ENCODE results near the gene KIAA1614.

KIAA1614 gene, protein sequence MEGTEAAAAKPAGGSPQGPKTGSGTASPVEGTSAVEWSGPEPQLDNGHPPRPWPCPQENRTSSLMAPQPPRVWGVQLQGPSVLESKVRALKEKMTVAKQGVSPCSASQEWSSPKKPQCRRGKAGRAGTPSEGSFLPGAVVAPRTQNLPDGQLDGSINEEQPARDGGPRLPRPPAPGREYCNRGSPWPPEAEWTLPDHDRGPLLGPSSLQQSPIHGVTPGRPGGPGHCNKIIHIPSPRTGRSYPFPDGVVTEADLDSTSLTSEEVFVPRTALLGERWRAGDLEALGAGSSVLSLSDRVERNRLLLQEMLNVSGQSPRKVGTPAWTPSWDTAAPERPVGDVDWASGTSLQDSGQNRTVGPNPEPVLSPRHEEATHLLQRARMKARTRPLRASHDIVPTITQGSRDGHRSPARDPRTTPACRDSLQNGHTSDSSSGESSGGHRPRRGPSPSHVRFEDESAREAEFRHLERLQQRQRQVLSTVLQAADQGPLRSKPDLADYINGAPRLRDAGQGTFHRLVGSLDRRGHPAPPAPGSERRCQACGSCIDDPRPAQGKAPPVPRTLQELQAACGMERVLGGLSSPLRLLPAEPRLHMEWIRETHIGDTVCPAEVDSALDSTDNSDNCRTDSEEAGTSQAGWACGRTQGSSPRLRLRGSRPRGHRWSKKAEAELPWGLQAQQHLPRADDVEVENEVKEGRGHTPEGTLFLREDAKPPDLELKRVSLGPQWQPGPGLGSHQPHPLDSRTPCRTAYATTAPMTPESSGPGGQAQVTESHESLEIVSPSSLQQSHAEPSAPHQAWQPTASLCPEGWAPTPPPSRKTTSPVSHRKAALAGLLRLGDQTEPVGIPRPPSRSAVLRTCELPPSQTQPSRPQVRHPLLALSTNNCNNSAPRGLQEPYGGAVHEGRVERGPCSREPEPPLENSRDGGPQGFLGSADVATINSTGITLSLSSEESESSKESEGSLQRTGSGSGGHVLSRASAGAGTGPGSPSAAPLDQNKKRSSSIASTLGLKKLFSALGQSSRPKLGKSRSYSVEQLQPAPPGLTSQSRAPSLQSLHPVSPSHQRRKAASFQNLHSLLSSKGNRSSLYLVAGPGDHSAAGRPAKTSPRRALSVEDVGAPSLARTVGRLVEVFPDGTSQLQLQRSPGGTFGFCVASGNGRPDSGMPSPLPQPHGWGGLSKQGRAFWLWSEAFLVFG

DNA sequence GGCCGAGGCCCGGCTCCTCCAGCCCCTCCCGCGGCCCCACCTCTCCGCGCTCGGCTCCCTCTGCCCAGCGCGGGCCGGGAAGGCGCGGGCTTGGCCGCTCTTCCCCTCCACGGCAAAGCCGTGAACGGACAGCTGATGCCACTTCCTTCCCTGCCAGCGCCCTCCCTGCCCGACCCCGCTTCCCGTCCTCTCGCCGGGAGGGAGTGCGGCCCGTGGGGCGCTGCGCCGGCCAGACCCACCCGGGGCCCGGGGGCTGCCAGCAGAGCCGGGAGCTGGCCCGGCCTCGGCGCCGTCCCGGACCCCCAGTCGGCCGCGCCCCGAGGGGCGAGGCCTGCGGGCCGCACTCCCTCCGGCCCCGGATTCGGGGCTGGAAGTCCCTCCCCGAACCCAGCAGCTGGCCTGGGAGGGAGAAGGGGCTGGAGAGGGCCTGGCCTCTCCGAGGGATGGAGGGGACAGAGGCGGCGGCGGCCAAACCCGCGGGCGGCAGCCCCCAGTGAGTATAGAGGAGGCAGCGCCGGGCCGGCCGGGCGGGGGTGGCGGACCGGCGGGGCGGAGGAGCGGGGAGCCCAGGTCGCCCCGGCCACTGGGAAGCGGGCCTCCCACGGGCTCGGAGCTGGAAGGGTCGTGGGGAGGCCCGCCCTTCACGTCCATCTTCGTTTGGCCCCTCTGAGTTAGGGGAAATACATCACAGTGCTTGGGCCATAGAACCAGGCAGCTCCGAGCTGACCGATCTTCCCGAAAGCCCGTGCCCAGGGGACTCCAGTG is at the start of gene KIAA1614:
Gene KIAA1614 (plus strand): TSS at position 97 of the 765 bp plus-strand sequence. CDS start 347 bp downstream, at position 444.
- no peak for DNase-seq (ENCODE audit: low read depth in 2 of 2)

DNA sequence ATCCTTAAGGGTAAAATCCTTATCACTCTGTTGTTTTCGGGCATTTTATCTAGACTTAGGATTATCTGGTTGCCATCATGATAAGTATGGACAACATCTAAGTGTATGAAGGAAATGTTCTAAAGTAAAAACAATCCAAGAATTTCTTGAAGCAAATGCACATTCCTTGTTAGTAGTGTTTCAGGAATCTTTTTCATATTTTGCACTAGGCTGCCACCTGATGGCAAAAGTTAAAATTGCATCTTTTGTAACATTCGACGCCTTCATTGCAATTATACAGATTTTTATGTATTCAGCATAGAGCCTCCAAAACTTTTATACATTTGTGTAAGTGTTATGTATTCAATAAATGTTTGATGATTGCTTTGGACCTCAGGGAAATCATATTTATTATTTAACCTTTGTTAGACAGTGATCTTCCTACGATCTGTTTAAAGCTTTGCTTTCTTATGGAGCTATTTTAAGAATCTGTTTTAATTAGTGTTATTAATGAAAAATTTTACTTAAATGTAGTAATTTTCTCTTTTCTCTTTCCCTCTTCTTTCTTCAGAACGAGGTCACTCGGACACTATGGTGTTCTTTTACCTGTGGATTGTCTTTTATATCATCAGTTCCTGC is 49.4 kb upstream of the KIAA1614 start:
- DNase-seq (ENCODE audit: low read depth in 2 of 2) = no peak

DNA sequence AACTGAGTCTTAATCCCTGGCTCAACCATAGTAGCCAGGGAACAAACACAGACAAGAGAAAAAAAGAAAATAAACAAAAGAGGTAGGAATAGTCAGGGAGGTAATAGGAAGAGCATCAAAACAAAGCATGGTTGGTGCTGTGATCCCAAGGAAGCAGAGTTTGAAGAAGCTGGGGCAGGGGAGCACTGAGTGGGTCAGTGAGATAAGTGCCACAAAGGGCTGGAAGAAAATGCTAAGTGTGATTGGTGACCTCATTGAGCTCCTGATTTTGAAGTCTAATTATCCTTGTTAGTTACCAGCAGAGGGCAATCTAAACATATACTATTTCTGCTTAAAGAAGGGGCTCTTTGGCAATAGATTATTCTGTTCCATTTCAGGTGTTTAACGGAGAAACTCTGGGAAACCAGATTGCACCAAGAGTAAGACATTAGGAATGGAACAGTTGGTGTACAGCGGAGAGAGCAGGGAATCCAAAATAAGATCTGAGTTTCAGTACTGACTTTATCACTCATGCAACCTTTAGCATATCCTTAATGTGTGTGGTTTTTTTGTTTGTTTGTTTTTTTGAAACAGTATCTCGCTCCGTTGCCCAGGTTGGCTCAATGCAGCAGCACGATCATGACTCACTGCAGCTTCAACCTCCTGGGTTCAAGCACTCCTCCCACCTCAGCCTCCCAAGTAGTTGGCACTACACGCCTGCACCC is 30.7 kb upstream of the KIAA1614 start:
- no peak for DNase-seq (ENCODE audit: low read depth in 2 of 2)

DNA sequence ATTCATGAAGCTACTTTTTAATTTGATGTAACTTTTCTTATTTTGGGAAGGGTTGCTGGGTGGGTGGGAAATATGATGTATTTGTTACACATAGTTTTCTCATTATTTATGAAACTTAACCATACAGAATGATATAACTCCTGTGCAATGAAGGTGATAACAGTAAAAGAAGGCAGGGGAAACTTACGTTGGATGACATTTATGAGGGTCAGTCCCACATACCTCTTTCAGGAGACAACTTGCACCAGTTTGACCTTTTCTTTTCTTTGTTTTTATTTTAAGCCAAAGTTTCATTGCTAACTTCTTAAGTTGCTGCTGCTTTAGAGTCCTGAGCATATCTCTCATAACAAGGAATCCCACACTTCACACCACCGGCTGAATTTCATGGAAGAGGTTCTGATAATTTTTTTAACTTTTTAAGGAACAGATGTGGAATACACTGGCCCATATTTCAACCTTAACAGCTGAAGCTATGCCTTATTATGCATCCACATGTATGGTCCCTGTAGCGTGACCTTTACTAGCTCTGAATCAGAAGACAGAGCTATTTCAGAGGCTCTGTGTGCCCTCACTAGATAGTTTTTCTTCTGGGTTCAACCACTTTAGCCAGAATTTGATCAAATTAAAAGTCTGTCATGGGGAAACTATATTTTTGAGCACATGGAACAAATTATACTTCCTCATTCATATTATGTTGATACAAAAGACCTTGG is 28.0 kb upstream of the KIAA1614 start:
- no peak for DNase-seq (ENCODE audit: low read depth in 2 of 2)

DNA sequence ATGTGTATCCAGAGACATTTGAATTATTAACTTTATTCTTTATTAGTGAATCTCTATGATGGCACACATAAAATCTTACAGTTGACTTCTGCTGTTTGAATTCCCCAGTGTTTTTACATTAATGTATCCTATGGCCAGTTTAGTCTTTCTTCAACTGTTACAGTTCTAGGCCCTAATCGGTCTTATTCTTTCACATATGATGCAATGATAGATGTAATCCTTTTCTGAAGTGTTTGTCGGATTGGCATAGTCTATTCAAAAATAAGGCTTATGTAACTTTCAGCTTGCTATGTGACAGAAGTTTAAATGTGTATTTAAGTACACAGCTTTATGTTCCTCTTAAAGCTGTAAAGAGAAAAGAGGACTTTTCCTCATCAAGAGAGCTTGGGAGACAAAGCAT is 26.4 kb upstream of the KIAA1614 start:
- no peak for DNase-seq (ENCODE audit: low read depth in 2 of 2)

DNA sequence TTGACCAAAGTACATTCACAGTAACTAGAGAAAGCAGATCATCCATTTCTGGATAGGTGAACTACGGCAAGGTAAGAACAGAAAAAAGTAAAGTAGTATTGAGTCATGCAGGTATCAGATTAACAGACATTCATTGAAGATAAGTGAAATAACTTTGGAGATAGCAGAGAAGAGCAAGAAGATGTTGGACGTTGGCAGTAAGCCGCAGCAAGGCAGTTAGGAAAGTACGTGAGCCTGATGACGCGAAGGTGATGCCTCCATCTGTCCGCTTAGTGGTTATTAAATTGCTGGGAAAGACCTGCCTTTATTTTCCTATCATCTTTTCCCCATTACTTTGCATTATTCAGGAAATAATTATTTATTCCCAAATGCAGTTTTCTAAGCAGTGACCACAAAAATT is 24.9 kb upstream of the KIAA1614 start:
- DNase-seq (ENCODE audit: low read depth in 2 of 2) = no peak

DNA sequence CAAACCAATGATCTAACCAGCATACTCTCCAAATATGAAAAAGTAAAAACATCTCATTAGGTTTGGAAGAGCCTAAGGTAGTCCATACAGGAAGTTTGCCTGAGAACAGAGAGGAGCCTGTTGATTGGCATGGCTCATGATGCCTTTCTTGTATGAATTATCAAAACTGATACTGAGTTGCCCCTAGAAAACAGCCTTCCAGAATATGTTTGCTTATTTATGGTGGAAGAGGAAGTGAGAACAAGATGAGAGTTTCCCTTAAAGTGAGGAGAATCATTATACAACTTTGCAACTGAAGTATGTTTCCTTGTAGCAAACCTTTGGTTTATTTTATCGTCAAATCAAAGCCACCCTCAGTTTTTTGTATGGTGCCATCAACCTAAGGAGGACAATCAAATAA is 23.8 kb upstream of the KIAA1614 start:
- DNase-seq (ENCODE audit: low read depth in 2 of 2) = no peak

DNA sequence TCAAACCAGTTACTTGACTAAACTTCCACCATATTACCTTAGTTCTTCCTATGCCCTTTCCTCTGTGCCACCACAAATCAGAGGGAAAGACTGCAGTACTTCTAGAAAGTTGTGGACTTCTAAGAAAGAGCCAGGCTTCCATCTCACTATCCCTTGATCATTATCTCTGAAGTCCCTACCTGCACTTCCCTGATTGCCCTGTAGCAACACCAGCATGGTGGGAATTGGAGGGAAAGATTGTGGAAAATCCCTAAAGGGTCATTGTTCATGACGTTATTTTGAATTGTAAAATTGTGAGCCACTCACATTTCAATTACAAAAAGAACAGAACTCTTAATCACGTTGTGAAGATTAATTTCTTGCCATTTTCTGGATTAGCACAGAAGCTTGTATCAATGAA is 23.4 kb upstream of the KIAA1614 start:
- DNase-seq (ENCODE audit: low read depth in 2 of 2) = no peak

DNA sequence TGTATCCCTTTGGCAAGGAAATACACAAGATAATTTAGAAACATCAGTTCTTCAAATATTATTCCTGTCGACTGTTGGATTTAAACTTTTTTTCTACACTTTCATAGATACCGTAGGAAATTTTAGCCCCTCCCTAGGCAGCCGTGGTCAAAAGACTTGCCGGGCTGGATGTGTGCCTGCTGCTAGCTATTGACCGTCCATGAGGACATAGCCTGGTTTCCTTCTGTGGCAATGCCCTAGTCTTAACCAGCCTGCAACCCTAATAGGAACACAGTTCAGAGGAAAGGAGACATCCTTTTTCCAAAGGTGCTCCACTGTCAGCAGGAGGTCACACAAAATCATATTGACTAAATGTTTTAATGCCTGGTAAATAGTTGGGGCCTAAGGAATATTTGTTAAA is 20.4 kb upstream of the KIAA1614 start:
- no peak for DNase-seq (ENCODE audit: low read depth in 2 of 2)

DNA sequence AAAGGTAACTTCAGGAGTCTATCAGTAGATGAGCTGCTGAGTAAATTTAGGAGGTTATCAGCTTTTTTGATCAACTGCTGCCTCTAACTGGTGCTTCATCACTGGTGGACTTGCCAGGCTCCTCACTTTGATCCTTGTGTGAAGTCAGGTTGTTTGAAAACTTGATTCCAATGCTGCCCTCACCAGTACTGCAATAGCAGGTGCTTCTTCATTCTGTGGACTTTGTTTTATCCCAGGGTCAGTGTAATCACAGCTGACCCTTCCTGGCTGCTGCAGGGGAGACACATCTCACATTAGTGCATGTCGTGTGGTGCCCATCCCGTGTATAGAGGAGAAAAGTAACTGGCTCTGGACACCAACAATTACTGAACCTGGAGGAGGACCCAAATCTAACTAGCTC is 20.0 kb upstream of the KIAA1614 start:
- no peak for DNase-seq (ENCODE audit: low read depth in 2 of 2)

DNA sequence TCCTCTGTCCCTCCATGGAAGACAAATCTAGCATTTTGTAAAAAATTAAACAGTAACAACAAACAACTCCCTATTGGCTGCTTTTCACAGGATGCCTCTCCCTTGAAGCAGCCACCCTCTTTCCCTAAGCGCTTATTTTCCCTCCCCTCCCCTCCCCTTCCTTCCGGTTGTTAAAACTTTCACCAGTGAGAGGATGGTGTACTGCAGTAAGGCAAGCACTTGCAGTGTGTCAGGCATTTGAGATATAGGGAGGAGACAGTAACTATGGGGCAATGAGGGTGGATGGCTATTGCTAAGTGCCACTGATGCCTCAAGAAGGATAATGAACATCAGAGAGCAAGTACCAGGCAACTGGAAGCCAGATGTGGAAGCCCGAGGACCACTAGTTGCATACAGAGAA is 19.1 kb upstream of the KIAA1614 start:
- no peak for DNase-seq (ENCODE audit: low read depth in 2 of 2)

DNA sequence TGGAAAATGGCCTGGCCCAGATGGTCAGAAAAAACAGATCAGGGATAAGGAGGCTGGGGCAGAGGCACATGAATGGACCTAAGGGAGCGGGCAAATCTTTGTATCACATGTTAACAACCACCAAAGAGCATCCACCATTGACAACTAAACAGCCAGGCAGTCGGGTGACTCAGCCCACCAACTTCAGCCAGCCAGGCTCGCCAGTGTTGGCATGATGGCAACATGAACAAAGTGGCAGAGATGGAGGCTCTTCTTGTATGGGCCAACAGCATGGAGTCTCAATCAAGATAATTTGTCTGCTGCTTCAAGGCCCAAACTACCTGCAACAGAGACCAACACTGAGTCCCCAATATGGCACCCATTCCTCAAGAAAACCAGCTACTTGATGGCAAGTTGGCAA is 16.5 kb upstream of the KIAA1614 start:
- no peak for DNase-seq (ENCODE audit: low read depth in 2 of 2)

DNA sequence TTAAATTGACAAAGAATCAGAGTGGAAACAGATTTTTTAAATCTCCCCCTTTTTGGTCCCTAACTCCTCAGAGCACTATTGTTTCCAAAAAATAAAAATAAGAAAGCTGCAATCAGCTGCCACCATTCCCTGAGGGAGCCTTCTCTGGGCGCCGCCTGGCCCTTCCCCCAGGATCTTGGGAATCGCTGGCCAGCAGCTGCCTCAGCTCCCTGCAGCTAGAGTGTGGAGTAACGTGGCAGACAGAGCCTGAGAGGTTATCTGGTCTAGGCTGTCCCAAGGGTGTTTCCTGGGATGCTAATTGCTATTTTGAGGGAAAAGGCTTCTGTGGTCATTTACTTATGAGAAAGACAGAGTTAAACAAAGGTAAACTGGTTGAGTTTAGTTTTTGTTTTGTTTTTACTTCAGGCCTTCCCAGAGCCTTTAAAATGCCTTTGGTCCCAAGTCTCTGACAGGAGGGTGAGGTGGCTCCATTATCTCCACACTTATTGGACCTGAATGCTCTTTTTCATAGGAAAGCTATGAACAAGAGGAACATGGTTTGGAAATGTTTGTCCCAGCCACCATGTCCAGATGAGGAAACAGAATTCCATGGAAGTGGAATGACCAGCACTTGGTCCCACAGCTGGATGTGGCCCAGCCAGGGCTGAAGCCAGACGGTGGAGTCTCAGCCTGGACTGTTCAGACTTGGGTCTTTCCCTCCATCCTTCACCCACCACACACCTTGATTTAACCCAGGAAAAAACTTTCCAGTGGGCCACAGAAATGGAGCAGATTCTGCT is 14.1 kb upstream of the KIAA1614 start:
- DNase-seq (ENCODE audit: low read depth in 2 of 2) = no peak

DNA sequence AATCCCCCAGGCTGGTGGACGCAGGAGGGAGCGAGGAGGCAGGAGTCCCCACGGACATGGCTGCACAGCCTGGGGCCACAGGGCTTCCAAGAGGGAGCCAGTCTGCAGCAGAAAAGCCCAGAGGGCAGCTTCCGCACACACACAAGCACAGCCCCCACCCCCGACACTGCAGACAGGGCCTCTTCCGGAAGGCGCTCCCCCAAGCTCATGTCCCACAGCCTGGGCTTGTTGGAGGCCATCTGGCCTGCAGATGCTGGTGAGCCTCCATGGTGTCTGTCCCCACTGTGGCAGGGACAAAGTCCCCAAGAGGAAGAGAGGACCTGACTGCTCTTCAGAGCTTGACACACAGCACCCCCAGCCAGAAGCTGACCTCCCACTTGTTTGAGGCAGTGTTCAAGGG is 13.4 kb upstream of the KIAA1614 start:
- no peak for DNase-seq (ENCODE audit: low read depth in 2 of 2)

DNA sequence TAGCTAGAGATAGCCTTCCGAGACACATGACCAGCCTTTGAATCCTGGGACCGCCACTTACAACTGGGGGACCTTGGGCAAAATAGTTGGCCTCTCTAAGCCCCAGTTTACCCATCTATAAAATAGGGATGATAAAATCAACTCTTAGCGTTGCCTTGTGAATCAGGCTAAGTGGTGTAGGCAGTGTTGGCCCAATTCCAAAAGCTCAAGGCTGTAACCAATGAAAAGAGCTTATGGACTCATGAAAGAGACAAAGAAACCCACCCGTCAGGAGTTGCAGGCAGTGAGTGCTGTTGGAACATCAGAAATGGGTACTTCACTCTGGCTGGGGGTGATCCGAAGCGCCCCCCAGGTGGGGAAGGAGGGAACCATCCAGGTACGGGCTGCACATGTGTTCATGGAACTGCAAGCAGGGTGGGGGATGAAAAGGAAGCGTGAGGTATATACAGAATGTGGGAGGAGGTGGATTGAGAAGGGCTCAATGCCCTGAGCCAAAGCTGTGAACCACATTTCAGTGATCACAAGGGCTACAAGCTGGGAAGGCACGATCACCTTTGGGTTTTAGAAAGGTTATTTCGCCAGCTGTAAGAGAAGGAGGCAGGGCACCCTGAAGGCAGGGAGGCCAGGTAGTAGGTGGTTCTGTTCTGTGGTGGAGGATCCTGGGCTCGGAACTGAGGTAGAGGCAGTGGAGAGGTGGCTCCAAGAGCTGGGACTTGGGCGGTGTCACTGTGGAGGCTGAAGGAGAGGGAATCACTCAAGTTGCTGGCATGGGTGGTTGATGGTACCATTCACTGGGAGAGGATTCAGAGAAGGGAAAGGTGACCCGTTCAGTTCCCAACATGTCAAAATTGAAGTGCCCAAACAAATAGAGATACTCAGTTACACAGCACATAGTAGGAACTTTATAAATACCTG is 11.4 kb upstream of the KIAA1614 start:
- DNase-seq (ENCODE audit: low read depth in 2 of 2) = no peak

DNA sequence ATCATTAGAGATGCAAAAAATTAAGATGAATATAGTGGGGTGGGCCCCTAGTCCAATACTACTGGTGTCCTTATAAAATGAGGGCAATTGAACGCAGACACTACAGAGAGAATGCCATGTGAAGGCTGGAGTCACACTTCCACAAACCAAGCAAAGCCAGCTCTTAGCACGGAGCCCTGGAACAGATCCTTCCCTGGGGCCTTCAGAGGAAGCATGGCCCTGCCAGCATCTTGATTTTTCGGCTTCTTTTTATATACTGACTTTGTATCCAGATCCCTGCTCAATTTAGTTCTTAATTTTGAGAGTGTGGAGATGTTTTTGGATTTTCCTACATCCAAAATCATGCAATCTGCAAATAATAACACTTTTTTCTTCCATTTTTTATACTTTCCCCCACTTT is 10.2 kb upstream of the KIAA1614 start:
- no peak for DNase-seq (ENCODE audit: low read depth in 2 of 2)

DNA sequence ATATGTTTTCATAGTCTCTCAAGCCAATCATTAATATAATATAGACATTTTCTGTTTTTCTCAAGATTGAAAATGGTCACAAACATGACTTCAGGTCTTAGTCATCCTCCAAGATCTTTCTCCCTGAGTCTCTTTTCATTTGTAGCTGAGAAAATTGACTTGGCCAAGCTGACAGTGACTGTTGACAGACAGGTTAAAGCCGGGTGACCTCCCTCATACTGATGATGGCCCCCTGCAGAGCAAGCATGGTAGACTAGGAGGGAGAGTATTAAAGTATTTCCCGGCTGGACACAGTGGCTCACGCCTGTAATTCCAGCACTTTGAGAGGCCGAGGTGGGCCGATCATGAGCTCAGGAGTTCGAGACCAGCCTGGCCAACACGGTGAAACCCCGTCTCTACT is 6.8 kb upstream of the KIAA1614 start:
- DNase-seq (ENCODE audit: low read depth in 2 of 2) = no peak

DNA sequence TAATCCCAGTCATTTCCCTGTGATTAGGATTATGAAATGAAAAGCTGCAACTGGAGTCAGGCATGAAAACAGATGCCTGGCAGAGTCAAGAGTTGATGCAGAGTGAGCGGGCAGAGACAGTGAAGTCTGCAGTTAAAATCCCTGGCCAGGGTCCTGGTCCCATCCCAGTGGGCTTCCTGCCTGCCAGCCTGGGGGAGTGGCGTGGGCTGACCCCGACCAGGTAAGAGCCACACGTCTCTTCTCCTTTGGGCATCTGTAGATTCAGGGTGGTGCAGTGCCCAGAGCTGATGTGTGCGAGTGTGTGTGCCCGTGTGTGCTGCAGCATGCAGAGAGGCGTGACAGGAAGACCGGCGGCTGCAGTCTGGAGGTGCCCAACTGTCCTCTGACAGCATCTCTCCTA is 6.2 kb upstream of the KIAA1614 start:
- no peak for DNase-seq (ENCODE audit: low read depth in 2 of 2)
